ENCODE data around the gene TCF3. TPM values are rescaled to one million over a fixed set of nuclear protein-coding genes. Genes with fewer than 3 reads are reported as not detected.

Gene TCF3
- total and polyA plus RNA-seq, 2 donors (not counting 3 experiments of a cell fraction or from before 2014, with no cell fraction given): 147 to 193 TPM

- CTCF ChIA-PET: no interaction called here
- no peak for FAIRE-seq
- BruUV-seq (replicated peaks): no TSS peak
Measured at GRCh38 chr19:1620502-1620901, 31.9 kb downstream of the TCF3 start.

GRCh38 chr19:1619703-1620102 is 32.7 kb downstream of the TCF3 start:
- no peak for DNase-seq (ENCODE audit: low read depth, low spot score)
- H3K4me3 ChIP-seq (replicated peaks in 1 of 3; ENCODE audit: insufficient read depth in 1 of 3, low read depth in 1 of 3, low read length in 3 of 3): no peak overlapping the region
- no peaks in the 10 kb centered on the region for H3K27me3 ChIP-seq (ENCODE audit: control insufficient read depth in 2 of 2, insufficient read depth in 2 of 2, low read length in 2 of 2)
- no peaks in the 10 kb centered on the region for H4K20me1 ChIP-seq (replicated peaks; ENCODE audit: control insufficient read depth, extremely low read depth, insufficient read depth, low read length)
- POLR2A ChIA-PET: no interaction called here
- H3K4me2 ChIP-seq (ENCODE audit: insufficient read depth, low read length): no peak overlapping the region
- H3K9ac ChIP-seq (replicated peaks; ENCODE audit: extremely low read depth, insufficient read depth, low read length): no peak overlapping the region
- H3K27ac ChIP-seq (ENCODE audit: insufficient read depth, low read depth, low read length): no peak overlapping the region
- no peaks in the 10 kb centered on the region for H3K9me1 ChIP-seq (replicated peaks; ENCODE audit: control insufficient read depth, extremely low read depth, insufficient read depth, low read length)
- no peak for TF ChIP-seq POLR2AphosphoS5 (IDR thresholded peaks at IDR 0.05; ENCODE audit: insufficient read depth, low read depth, low read length)
- no peak for TF ChIP-seq MAX (IDR thresholded peaks at IDR 0.05; ENCODE audit: insufficient read depth, insufficient read length)
- peaks cover 2% of the 10 kb centered on the region for H3K79me2 ChIP-seq (ENCODE audit: control insufficient read depth, insufficient read depth, low read length)
- H3K9me3 ChIP-seq (replicated peaks; ENCODE audit: control insufficient read depth, insufficient read depth, low read length): no peaks in the 10 kb centered on the region
- no TSS peak for BruUV-seq (replicated peaks)
- intact Hi-C loops (cut with micrococcal nuclease): loop anchor here (5.0 kb wide), 1 partner anchor 148 kb away; no protein-coding TSS in a partner anchor
- no peak overlapping the region for H2AFZ ChIP-seq (ENCODE audit: low read depth, low read length)
- dilution Hi-C loops (cut with MboI; ENCODE audit: extremely low pct_ligation_motif_present, low sequenced_read_pairs): no loop called here
- no peaks in the 10 kb centered on the region for H3K4me1 ChIP-seq (ENCODE audit: control insufficient read depth, extremely low read depth, insufficient read depth, low read length)
- peaks cover 22 to 52% of the 10 kb centered on the region in 2 experiments for H3K36me3 ChIP-seq (ENCODE audit: control insufficient read depth in 2 of 2, extremely low read depth in 1 of 2, insufficient read depth in 2 of 2, low read length in 2 of 2)
- FAIRE-seq: no peak
- CTCF ChIA-PET: interaction anchor here (1.0 kb wide), 1 partner anchor 74 kb away, joined by 3 read pairs; no protein-coding TSS in a partner anchor

More at GRCh38 chr19:1620502-1620901, 31.9 kb downstream of the TCF3 start:
- H3K9me1 ChIP-seq (replicated peaks; ENCODE audit: control insufficient read depth, extremely low read depth, insufficient read depth, low read length): no peaks in the 10 kb centered on the region
- H3K27me3 ChIP-seq (ENCODE audit: control insufficient read depth in 2 of 2, insufficient read depth in 2 of 2, low read length in 2 of 2): no peaks in the 10 kb centered on the region
- H4K20me1 ChIP-seq (replicated peaks; ENCODE audit: control insufficient read depth, extremely low read depth, insufficient read depth, low read length): no peaks in the 10 kb centered on the region
- intact Hi-C loops (cut with micrococcal nuclease): loop anchor here (5.0 kb wide), 1 partner anchor 147 kb away; no protein-coding TSS in a partner anchor
- H3K36me3 ChIP-seq (ENCODE audit: control insufficient read depth in 2 of 2, extremely low read depth in 1 of 2, insufficient read depth in 2 of 2, low read length in 2 of 2): peaks cover 25 to 49% of the 10 kb centered on the region in 2 experiments
- DNase-seq (ENCODE audit: low read depth, low spot score): no peak
- no peaks in the 10 kb centered on the region for H3K4me1 ChIP-seq (ENCODE audit: control insufficient read depth, extremely low read depth, insufficient read depth, low read length)
- no peak overlapping the region for H3K4me2 ChIP-seq (ENCODE audit: insufficient read depth, low read length)
- dilution Hi-C loops (cut with MboI; ENCODE audit: extremely low pct_ligation_motif_present, low sequenced_read_pairs): no loop called here
- H3K4me3 ChIP-seq (replicated peaks in 1 of 3; ENCODE audit: insufficient read depth in 1 of 3, low read depth in 1 of 3, low read length in 3 of 3): no peak overlapping the region
- TF ChIP-seq MAX (IDR thresholded peaks at IDR 0.05; ENCODE audit: insufficient read depth, insufficient read length): no peak
- no peak for TF ChIP-seq POLR2A (IDR thresholded peaks at IDR 0.05; ENCODE audit: low read depth, low read length)
- TF ChIP-seq MYC (IDR thresholded peaks at IDR 0.05; ENCODE audit: low read depth, low read length): no peak
- TF ChIP-seq POLR2AphosphoS5 (IDR thresholded peaks at IDR 0.05; ENCODE audit: insufficient read depth, low read depth, low read length): no peak
- H3K9ac ChIP-seq (replicated peaks; ENCODE audit: extremely low read depth, insufficient read depth, low read length): no peak overlapping the region
- no peak overlapping the region for H3K27ac ChIP-seq (ENCODE audit: insufficient read depth, low read depth, low read length)
- peaks cover 2% of the 10 kb centered on the region for H3K79me2 ChIP-seq (ENCODE audit: control insufficient read depth, insufficient read depth, low read length)
- H2AFZ ChIP-seq (ENCODE audit: low read depth, low read length): no peak overlapping the region
- POLR2A ChIA-PET: no interaction called here
- H3K9me3 ChIP-seq (replicated peaks; ENCODE audit: control insufficient read depth, insufficient read depth, low read length): no peaks in the 10 kb centered on the region
